ENCODE data around the gene SAYSD1. TPM values are rescaled to one million over a fixed set of nuclear protein-coding genes. Genes with fewer than 3 reads are reported as not detected.

SAYSD1 gene
- total RNA-seq (2022; extraction: Qiagen RNA extraction; ENCODE audit: low read depth), result 6.0 to 6.9 TPM (median 6.6 TPM) in 5 replicates

GRCh38 chr6:39114704-39115599, at the start of gene SAYSD1:
SAYSD1 (minus strand) TSS chr6:39115186; CDS start chr6:39115089, 97 bp downstream.

Other genes with a start within 250 kb of the SAYSD1 start
- not detected in 5 replicates for gene GLP1R, start 66.4 kb downstream of the SAYSD1 start, total RNA-seq (2022; extraction: Qiagen RNA extraction; ENCODE audit: low read depth)
- gene KCNK5, start 114.3 kb upstream of the SAYSD1 start, total RNA-seq (2022; extraction: Qiagen RNA extraction; ENCODE audit: low read depth), result 0.99 to 1.4 TPM (median 1.2 TPM) in 5 replicates
- gene KCNK17, start 199.2 kb upstream of the SAYSD1 start, total RNA-seq (2022; extraction: Qiagen RNA extraction; ENCODE audit: low read depth), result not detected in 5 replicates
- not detected in 5 replicates for gene KCNK16, start 207.5 kb upstream of the SAYSD1 start, total RNA-seq (2022; extraction: Qiagen RNA extraction; ENCODE audit: low read depth)